ENCODE measurements around the gene RNF39.
A peak's percentile ranks its signal among the peaks of the same experiment; 100 is the strongest.
"Not testable (repeated sequence)": the region's sequence is repeated elsewhere in the genome, so short reads cannot be mapped to it uniquely, and the experiment has no call there.

Gene RNF39, protein sequence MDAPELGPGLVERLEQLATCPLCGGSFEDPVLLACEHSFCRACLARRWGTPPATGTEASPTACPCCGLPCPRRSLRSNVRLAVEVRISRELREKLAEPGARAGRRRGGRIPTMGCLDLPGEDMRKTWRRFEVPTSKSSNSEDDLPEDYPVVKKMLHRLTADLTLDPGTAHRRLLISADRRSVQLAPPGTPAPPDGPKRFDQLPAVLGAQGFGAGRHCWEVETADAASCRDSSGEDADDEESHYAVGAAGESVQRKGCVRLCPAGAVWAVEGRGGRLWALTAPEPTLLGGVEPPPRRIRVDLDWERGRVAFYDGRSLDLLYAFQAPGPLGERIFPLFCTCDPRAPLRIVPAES

DNA sequence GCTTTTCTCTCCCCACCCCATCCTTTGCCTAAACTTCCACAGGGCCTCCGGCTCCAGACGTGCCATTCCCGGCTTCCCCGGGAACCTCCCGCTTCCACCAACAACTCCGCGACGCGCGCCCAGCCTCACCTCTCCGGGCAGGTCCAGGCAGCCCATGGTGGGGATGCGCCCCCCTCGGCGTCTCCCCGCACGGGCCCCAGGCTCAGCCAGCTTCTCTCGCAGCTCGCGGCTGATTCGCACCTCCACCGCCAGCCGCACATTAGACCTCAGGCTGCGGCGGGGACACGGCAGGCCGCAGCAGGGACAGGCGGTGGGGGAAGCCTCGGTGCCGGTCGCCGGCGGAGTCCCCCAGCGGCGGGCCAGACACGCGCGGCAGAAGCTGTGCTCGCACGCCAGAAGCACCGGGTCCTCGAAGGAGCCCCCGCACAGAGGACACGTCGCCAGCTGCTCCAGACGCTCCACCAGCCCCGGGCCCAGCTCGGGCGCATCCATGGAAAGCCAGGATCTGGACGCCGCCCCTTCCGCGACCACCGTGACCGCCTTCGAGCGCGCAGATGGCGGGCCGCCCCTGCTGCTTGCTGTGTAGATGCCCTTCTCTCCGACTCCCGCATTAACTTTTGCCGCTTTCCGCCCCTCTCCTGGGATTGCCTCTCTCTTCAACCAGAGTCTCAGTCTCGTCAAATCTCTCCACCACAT, at the start of gene RNF39:
TSS of gene RNF39 (minus strand) at position 676 of the 696 bp plus-strand sequence. CDS start at position 492, 184 bp downstream.
- peak within 1 kb of the TSS; percentile 17 for H3K4me3 ChIP-seq (ENCODE audit: low read depth, low read length)
- TF ChIP-seq, protein P1, sequence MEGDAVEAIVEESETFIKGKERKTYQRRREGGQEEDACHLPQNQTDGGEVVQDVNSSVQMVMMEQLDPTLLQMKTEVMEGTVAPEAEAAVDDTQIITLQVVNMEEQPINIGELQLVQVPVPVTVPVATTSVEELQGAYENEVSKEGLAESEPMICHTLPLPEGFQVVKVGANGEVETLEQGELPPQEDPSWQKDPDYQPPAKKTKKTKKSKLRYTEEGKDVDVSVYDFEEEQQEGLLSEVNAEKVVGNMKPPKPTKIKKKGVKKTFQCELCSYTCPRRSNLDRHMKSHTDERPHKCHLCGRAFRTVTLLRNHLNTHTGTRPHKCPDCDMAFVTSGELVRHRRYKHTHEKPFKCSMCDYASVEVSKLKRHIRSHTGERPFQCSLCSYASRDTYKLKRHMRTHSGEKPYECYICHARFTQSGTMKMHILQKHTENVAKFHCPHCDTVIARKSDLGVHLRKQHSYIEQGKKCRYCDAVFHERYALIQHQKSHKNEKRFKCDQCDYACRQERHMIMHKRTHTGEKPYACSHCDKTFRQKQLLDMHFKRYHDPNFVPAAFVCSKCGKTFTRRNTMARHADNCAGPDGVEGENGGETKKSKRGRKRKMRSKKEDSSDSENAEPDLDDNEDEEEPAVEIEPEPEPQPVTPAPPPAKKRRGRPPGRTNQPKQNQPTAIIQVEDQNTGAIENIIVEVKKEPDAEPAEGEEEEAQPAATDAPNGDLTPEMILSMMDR (IDR thresholded peaks at IDR 0.05; ENCODE audit: low read depth, low read length), result no peak

DNA sequence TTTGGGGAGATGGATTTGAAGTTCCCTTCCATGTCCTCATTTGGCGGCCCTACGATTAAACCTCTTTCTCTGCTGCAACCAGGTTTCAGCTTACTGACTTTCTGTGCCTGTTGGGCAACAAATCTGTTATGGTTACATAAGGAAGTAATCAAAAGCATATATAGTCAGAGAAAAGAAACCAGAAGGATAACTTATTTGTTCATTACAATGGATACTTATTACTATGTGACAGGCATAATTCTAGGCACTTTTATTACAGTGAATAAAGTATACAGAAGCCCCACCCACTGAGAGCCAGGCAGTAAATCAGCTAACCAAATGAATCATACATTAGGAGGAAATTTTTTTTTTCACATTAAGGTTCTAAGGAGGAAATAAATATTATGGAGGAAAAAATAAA, 46.9 kb upstream of the RNF39 start:
- TF ChIP-seq, protein P1 (IDR thresholded peaks at IDR 0.05; ENCODE audit: low read depth, low read length), result no peak

DNA sequence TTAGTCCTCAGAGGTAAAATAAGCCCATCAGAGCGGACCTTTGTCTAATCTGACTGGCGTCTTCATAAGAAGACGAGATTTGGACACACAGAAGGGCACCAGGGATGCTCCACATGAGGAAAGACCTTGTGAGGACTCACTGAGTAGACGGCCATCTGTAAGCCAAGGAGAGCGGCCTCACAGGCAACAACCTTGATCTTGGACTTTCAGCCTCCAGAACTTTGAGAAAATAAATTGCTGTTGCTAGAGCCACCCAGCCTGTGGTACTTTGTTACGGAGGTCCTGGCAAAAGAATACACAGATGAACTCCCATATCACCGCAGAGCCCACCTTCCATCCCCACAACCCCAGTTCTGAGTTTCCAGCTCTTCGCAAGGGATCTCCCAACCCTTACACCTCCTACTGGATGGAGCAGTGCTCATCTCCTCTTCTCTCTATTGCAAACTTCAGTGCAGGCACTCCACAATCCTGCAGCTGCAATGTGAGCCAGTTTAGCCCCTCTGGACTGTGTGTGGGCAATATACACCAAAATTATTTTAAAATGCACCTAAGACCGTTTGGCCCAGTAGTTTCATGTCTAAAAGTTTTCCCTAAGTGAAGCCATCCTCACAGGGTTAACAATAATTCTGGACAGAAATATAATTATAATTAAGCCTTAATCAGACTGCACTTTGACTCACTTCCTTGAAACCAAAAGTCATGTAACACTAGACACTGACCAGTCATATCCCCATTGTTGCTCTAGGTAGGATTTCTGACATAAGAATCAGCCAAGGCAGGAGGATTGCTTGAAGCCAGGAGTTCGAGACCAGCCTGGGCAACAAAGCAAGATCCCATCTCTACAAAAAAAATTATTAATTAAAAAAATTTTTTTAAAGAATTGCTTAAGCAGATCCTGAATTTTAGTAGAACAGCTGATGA, 46.1 kb upstream of the RNF39 start:
- TF ChIP-seq, protein P1 (IDR thresholded peaks at IDR 0.05; ENCODE audit: low read depth, low read length), result no peak
- no peak overlapping the region for H3K4me3 ChIP-seq (ENCODE audit: low read depth, low read length)

More for the DNA sequence above, 46.9 kb upstream of the RNF39 start:
- H3K4me3 ChIP-seq (ENCODE audit: low read depth, low read length), result no peak overlapping the region

DNA sequence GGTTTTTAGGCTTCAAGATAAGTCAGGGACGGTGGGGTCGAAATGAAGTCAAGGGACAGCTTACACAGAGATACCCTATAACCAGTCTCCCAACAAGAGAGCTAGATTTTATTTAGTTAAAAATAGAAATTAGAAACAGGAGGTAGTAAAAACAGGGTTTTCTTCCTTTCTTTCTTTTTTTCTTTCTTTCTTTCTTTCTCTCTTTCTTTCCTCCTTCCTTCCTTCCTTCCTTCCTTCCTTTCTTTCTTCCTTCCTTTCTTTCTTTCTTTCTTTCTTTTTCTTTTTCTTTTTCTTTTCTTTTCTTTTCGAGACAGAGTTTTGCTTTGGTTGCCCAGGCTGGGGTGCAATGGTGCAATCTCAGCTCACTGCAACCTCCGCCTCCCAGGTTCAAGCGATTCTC, 43.1 kb upstream of the RNF39 start:
- H3K4me3 ChIP-seq (ENCODE audit: low read depth, low read length), result not testable (repeated sequence)

DNA sequence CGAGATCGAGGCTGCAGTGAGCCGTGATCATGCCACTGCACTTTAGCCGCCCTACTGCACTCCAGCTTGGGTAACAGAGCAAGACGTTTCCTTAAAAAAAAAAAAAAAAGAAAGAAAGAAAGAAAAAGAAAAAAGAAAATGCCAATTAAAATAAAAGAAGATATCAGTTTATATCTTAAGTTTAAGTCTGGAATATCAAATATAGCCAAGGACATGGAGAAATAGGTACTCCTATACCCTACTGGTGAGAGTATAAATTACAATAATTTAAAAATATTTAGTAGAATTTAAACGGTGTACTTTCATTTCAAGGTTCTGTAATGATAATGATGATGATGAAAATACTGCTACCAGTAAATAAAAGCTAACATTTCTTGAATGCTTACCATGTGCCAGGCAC, 41.2 kb upstream of the RNF39 start:
- TF ChIP-seq, protein P1 (IDR thresholded peaks at IDR 0.05; ENCODE audit: low read depth, low read length), result no peak
- no peak overlapping the region for H3K4me3 ChIP-seq (ENCODE audit: low read depth, low read length)

DNA sequence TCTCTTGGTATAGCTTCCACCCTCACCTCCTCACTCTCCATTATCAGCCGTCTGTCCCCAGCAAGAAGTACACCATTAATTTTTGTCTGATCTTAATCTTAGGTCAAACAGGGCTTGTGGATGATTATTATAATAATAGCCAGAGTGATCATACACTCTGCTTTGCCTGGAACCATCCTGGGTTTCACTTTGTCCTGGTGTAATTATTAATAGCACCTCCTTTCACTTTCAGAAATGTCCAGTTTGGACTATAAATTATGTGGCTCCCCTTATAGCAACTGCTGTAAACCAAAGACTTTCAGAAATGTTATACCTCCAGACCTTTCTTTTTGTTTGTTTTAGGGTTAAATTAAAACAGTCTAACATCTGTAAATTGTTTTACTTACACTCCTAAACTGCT, 38.3 kb upstream of the RNF39 start:
- no peak overlapping the region for H3K4me3 ChIP-seq (ENCODE audit: low read depth, low read length)
- TF ChIP-seq, protein P1 (IDR thresholded peaks at IDR 0.05; ENCODE audit: low read depth, low read length), result no peak

DNA sequence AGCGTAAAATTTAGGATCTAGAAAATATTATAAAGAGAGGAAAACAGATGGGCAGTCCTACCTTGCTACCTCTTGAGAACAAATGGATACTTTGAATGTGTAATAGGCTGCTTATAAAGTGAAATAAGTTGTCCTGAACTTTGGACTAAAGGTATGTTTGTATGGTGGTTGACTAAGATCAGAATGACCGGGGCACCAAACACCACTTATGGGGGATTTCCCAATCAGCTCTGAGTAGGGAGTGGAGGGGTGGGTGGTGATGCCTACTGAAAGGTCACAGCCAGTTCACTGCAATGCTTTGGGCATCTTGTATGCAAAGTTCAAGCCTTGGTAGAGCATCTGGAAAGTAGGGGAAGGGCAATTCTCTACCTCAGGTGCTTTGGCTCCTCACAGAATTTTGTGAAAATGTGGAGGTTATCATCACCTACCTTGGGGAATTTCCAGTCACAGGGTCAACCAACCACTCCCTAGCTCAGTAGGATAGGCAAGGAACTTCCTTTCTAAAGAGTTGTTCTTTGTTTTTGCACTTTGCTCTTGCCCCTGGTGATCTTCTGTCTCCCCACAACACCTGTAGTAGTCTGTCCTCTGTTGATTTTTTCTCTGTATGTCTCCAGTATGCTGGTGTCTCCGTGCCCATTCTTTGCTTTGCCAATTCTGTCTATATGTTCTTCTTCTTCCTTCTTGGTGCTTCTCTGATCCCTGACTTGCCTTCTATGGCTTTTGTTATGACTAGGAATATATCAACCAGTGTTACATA, 37.6 kb upstream of the RNF39 start, which contains the start of gene TRIM31:
TSS of gene TRIM31 (minus strand) at position 88 of the 757 bp plus-strand sequence. CDS start 285 bp downstream, outside the sequence.
- TF ChIP-seq, protein P1 (IDR thresholded peaks at IDR 0.05; ENCODE audit: low read depth, low read length), result no peak
- H3K4me3 ChIP-seq (ENCODE audit: low read depth, low read length), result no peak within 1 kb of the TSS
